HG03565 (cell line): ENCODE data around the gene LRIG1.

Experiments
- ATAC-seq: cut with Tn5 transposase; IDR thresholded peaks from one replicate; pipeline ENCODE4 v1.9.1; 2021; ENCODE audit warnings: mild to moderate bottlenecking, moderate library complexity; ENCODE audit not compliant: unreplicated experiment

Gene LRIG1

GRCh38 chr3:66504850-66505641, 4.2 kb upstream of the LRIG1 start:
- no peak for ATAC-seq

- ATAC-seq = no peak
Observed at GRCh38 chr3:66502981-66503380, 2.2 kb upstream of the LRIG1 start.

GRCh38 chr3:66502245-66502874, 1.5 kb upstream of the LRIG1 start:
- no peak for ATAC-seq

- ATAC-seq = no peak
Observed at GRCh38 chr3:66501483-66502244, 842 bp upstream of the LRIG1 start.

DNA sequence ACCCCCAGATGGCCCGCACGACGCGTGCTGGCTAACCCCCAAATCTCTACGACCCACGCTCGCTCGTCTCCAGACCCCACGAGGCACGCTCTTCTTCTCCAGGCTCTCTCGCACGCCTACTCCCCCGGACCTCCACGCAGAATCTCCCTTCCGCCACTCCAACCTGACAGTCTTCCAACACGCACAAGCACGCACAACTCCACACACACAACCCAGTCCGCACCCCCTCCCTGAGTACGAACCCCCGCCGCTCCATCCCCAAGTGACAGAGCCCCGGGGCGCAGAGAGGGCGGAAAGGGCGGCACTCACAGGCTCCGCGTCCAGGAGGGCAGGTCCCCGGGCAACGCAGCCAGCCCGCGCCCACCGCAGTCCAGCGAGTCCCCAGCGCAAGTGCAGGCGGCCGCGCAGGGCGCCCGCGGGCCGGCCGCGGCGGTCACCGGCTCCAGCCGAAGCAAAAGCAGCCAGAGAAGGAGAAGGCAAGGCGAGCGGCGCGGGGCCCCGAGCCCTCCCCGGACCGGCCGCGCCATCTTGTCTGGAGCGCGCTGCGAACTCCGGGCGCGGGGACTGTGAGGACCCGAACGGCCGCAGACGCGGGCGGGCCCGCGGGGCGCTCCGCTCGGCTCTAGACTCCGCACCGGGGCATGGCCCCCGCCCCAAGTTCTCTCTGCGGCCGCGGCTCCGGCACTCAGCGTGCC, 794 bp downstream of the LRIG1 start:
- ATAC-seq = peak; percentile 16

DNA sequence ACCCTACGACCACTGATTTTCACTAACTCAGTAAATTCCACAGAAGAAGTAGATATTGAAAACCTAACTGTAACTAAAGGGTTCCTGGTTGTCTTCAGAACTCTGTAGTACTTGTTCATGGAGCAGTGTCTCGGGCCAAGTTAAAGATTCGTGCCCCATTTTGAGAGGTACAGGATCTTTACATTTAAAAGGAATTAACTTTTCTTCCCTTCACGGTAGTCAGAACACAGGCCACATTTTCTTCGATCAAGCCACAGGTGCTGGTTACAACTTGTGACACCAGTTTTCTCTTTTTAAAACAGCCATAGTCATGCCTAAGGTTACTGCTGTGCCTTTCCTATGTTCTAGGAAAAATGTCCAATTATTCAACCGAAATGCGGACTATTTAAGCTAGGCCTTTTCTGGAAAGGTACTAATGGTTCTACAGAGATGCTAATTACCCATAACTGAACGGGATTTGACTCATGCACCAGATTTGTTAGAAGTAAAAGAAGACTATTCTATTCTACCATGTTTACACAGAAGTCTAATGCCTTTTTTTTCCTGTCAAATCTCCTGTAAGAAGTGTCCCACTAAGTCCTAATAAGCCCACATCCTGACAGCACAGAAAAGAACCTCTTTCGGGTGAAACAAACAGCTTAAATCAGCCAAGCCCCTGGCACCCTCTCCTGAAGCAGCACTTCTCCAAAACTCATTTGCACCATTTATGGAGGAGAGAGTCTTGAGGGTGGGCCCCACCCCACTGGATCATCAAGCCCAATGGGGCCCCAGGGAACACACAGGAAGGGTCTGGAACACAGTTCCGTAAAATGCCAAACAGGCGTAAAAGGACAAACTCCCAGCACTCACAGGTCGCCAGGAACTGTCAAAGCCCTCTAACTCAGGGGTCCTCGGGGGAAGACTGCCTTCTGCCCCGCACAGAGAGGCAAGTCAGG, 1.9 kb downstream of the LRIG1 start:
- ATAC-seq = no peak

- ATAC-seq = no peak
Observed at GRCh38 chr3:66497985-66498671, 2.7 kb downstream of the LRIG1 start.

DNA sequence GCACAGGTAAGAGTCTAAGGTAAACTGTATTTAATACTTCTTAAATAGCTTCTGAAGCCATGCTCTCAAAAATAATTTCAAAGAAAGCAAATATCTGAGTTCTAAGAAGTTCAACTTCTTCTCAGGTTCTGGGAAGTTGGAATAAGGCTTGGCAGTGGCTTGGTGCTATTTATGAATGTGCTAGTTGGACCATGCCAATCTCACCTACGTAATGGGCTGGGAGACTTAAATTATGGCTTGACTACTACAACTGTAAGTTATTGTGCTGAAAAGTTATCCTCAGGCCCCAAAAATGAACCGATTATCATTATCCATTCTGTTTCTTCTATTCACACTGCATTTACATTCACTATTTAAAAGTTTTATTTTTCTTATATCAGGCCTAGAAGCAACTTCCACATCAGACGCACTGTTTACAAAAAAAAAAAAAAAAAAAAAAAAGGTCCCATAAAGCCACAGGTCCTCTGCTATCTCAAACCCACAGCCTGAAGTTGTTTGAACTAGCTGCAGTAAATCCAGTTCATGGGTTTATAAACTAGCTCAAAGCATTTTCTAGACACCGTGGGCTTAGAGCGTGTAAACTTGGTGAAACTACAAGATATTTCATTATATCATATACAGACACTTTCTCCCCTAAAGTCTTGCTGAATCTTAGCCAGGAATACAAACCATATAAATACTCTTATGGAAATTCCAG, 3.4 kb downstream of the LRIG1 start:
- no peak for ATAC-seq

DNA sequence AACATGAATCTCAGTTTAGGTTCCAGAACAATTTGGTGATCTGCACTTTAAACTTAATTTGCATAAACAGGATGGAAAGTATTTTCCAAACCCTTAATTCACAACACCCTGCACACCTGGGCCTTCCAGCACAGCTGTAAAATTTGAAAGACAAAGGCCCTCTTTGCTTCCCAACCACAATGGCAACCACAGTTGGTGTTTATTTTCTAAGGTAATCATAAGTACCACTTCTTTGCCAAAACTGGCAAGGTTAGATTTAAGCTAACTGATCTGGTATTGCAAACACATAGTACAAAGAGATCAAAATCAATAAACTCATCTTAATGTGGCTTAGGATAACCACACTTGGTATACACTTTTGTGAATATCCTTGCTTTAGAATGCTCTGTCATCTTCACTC, 4.1 kb downstream of the LRIG1 start:
- no peak for ATAC-seq

DNA sequence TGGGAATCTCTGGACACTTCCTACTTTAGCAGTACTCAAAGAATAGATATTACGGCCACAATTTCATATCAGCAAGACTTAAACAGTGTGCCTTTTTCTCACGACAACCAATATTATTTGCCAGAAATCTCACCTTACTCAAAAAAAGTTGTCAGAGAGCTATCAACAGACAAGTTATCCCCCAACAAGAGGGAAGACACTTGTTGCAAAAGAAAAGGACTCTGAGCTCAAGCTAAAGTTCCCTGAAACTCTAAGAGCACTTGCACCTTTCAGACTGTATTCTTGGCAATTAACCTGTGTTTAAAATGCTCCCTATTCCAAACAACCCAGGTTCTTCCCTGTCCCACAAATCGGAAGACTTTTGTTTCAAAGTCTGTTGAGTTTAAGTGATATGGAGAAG, 4.5 kb downstream of the LRIG1 start:
- ATAC-seq = no peak

GRCh38 chr3:66495668-66496045, 5.2 kb downstream of the LRIG1 start:
- no peak for ATAC-seq

DNA sequence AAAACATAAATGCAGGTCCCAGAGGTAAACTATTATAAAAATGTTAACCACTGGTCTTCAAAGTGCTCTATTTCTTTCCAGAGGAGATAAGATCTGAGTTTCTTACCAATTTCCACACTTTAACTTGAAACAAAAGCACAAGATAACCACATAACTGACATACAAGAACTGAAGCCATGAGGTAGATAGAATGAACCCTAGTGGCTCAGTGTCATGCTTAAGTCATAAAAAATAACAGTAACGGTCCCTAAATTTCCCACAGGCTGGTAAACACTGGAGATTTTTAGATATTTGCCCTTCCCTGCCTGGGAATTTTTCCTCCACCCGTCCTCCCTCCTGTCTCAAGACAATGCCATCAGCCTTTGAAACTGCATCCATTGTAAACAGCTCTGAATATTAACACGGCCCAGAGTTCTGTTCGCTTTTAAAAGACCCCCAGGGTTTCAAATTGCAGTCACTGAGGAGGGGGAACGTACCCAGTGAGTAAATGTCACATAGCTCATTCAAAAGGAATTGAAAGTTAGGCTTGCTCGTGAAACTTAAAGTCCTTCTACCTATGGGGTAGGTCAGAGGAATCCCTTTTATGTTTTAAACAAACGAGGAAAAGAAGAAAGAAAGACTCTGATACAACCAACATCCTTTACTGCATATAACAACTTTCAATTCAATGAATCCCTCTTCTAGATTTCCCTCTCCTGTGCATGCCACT, 5.7 kb downstream of the LRIG1 start:
- ATAC-seq = no peak

GRCh38 chr3:66493458-66494099, 7.2 kb downstream of the LRIG1 start:
- no peak for ATAC-seq

DNA sequence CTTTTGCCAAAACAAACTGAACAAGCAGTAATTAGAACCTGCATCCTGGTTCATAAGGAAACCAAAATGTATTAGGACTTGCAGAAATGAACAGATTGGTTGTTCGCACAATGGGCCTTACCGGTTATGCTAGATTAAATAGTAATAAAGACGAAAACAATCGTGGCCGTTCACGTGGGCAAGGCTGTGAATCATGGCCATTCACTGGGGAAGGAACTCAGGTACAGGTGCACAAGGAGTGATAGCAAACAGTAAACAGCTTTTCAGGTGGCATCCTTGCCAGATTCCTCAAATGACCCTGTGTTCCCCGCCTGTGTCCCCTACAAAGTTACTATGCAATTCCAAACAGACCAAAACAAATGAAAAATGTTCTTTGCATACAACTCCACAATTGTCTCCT, 8.2 kb downstream of the LRIG1 start:
- ATAC-seq = no peak

GRCh38 chr3:66492071-66492470, 8.8 kb downstream of the LRIG1 start:
- ATAC-seq = no peak

DNA sequence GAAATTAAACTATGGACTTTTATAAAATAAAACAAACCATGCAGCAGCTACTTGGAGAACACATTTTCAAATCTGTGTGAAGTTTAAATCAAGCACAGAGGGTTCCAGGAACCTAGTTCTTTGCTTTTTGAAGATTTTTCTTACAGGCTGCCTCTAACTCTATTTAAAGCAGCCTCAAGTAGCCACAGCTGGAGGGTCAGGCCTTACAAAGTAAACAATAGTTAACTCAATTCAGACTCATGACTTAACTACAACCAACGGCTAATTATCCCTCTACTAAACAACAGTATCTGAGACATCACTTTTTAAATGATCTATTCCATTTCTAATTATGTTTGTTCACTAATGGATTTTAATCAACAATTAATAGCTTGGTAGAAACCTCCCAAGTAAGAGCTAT, 9.8 kb downstream of the LRIG1 start:
- no peak for ATAC-seq

GRCh38 chr3:66490214-66490613, 10.6 kb downstream of the LRIG1 start:
- no peak for ATAC-seq

DNA sequence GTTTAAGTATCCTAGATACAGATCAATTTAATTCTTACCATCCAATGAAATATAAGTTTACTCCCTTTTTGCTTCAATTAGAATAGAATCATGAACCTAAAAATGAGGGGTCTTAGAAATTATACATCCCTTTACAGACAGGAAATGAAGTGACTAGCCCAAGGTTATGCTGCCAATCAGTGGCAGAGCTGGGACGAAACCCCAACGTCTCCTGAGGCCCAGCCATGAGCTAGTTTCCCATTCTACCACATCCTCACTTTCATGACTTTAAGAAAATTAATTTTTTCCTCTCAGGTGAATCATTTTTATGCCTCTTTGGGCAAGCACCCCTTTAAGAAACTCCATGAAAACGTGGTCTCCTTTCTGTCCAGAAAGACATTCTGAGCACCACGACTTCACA, 11.2 kb downstream of the LRIG1 start:
- ATAC-seq = no peak
